Osteoblast (primary cell): Measurements from ENCODE around the gene SGO2. TPM values are rescaled to one million over a fixed set of nuclear protein-coding genes. Genes with fewer than 3 reads are reported as not detected.
A peak's percentile ranks its signal among the peaks of the same experiment; 100 is the strongest.

ENCODE experiments used
- DNase-seq: peaks from one replicate; pipeline ENCODE4 v3.0.0; 2011; ENCODE audit warnings: low spot score, mixed read lengths; ENCODE audit not compliant: insufficient read length; ENCODE audit errors: missing footprints
- H2AFZ ChIP-seq: 2 replicates; pipeline ENCODE4 v1.6.0; 2011; ENCODE audit warnings: mild to moderate bottlenecking, low read length
- H3K27ac ChIP-seq: 2 replicates; pipeline ENCODE4 v1.5.1; 2011; ENCODE audit warnings: mild to moderate bottlenecking, low read depth, low read length, moderate library complexity
- H3K27me3 ChIP-seq: 2 replicates; pipeline ENCODE4 v1.6.0; 2012; ENCODE audit warnings: mild to moderate bottlenecking, control low read depth, inconsistent platforms, low read length, moderate library complexity; ENCODE audit not compliant: insufficient read depth
- H3K36me3 ChIP-seq: 2 replicates; pipeline ENCODE4 v1.5.1; 2011; ENCODE audit warnings: mild to moderate bottlenecking, low read length, control low read depth, moderate library complexity; ENCODE audit not compliant: insufficient read depth
- H3K4me1 ChIP-seq: 2 replicates; pipeline ENCODE4 v1.5.1; 2011; ENCODE audit warnings: mild to moderate bottlenecking, low read length, control low read depth, moderate library complexity; ENCODE audit not compliant: insufficient read depth
- H3K4me2 ChIP-seq: 2 replicates; pipeline ENCODE4 v1.6.0; 2011; ENCODE audit warnings: mild to moderate bottlenecking, low read length; ENCODE audit not compliant: insufficient read depth
- H3K4me3 ChIP-seq: fragments of 200-600 bp; sonication (generic); 3 replicates; pipeline ENCODE4 v1.5.1; 2012; ENCODE audit warnings: mild to moderate bottlenecking, low read length, inconsistent platforms; ENCODE audit not compliant: insufficient read depth
- H3K79me2 ChIP-seq: 2 replicates; pipeline ENCODE4 v1.6.0; 2012; ENCODE audit warnings: mild to moderate bottlenecking, low read length, control low read depth, inconsistent platforms; ENCODE audit not compliant: insufficient read depth
- H3K9me3 ChIP-seq: 2 replicates; pipeline ENCODE4 v1.5.1; 2011; ENCODE audit warnings: low read depth, low read length, control low read depth
- H4K20me1 ChIP-seq: 2 replicates; pipeline ENCODE4 v1.6.0; 2012; ENCODE audit warnings: mild to moderate bottlenecking, low read length, control low read depth; ENCODE audit not compliant: insufficient read depth
- total RNA-seq: library from RNA; depleted of rRNA; stranded (reverse); fragments of >200 nt; gene quantifications from 2 replicates; pipeline ENCODE4 v1.2.3, GENCODE V29; 2012
- TF ChIP-seq, protein P1 (sequence below): IDR thresholded peaks from 2 replicates; pipeline ENCODE4 v1.5.1; 2011; ENCODE audit warnings: mild to moderate bottlenecking, low read depth, low read length, moderate library complexity; ENCODE audit errors: extremely low read depth

Gene SGO2
- total RNA-seq, 1 donor, result 4.0 TPM

DNA sequence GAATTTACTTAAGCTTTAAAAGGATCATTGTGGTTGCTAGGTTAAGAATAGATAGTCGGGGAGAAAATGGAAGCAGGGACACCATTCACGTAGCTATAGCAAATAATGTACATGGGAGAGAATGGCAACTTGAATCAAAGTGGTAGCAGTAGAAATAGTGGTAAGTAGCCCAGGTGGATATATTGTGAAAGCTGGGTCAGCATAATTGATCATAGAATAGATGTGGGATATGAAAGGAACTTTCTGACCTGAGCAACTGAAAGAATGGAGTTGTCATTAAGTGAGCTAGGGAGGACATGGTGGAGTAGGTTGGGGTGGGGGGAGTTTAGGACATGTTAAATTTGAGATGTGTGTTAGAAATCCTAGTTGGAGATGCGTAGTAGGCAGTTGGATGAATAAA lies 2.2 kb downstream of the SGO2 start:
- Histone ChIP-seq H3K9me3 (no peaks in the 10 kb centered on the region), H3K36me3 (no peaks in the 10 kb centered on the region), H3K27me3 (no peaks in the 10 kb centered on the region), H4K20me1 (no peaks in the 10 kb centered on the region), H3K4me3 (no peak overlapping the region), H2AFZ (no peak overlapping the region), H3K4me1 (peaks cover 12% of the 10 kb centered on the region), H3K4me2 (no peak overlapping the region), H3K79me2 (peaks cover 69% of the 10 kb centered on the region), H3K27ac (no peak overlapping the region)
- TF ChIP-seq, protein P1, sequence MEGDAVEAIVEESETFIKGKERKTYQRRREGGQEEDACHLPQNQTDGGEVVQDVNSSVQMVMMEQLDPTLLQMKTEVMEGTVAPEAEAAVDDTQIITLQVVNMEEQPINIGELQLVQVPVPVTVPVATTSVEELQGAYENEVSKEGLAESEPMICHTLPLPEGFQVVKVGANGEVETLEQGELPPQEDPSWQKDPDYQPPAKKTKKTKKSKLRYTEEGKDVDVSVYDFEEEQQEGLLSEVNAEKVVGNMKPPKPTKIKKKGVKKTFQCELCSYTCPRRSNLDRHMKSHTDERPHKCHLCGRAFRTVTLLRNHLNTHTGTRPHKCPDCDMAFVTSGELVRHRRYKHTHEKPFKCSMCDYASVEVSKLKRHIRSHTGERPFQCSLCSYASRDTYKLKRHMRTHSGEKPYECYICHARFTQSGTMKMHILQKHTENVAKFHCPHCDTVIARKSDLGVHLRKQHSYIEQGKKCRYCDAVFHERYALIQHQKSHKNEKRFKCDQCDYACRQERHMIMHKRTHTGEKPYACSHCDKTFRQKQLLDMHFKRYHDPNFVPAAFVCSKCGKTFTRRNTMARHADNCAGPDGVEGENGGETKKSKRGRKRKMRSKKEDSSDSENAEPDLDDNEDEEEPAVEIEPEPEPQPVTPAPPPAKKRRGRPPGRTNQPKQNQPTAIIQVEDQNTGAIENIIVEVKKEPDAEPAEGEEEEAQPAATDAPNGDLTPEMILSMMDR, result no peak
- no peak for DNase-seq

DNA sequence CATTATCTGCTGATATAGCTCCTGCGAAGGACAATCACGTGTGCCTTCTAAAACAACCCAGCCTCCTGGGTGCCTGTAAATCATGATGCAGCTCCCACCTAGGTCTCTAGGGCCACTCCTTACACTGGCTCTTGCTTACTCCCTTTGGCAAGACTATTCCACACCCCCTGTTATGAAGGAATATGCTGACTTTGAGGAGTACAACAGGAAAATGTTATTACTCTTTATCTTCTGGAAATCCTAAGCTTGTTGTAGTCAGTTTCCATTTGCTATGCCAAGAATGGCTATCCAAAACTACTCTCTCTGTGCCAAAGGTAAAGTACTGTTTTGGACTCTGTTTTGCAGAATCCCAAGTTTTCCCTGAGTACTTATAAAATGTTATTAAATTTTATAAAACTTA lies 7.7 kb downstream of the SGO2 start:
- no peak overlapping the region for H3K27ac ChIP-seq
- H3K27me3 ChIP-seq, result no peaks in the 10 kb centered on the region
- H3K4me2 ChIP-seq, result no peak overlapping the region
- H3K36me3 ChIP-seq, result peaks cover 9% of the 10 kb centered on the region
- no peaks in the 10 kb centered on the region for H4K20me1 ChIP-seq
- peaks cover 50% of the 10 kb centered on the region for H3K79me2 ChIP-seq
- H3K4me3 ChIP-seq, result no peak overlapping the region
- no peak for DNase-seq
- TF ChIP-seq, protein P1, result no peak
- no peaks in the 10 kb centered on the region for H3K9me3 ChIP-seq
- H2AFZ ChIP-seq, result no peak overlapping the region
- no peaks in the 10 kb centered on the region for H3K4me1 ChIP-seq

DNA sequence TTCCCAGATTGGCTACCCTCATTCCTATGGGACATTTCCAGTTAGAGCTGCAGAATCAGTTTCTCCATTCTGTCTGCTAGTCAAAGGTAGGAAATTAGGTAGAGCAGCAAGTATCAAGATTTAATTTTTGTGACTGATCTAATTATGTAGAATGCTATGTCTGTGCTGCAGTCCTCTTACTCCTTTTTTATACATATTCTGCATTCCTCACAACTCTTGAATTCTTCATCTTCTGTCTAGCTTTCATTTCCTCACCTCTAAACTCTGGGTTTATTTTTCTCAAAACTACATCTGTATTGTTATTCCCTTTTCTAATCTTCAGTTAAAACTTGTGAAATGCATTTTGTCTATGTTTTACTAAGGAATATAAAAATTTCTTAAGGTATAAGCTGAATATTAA lies 8.6 kb downstream of the SGO2 start:
- no peaks in the 10 kb centered on the region for H3K9me3 ChIP-seq
- H3K4me1 ChIP-seq, result no peaks in the 10 kb centered on the region
- peak overlapping the region; percentile 42 for H2AFZ ChIP-seq
- TF ChIP-seq, protein P1, result no peak
- no peak for DNase-seq
- peak overlapping the region; percentile 29 for H3K4me2 ChIP-seq
- peaks cover 42% of the 10 kb centered on the region for H3K79me2 ChIP-seq
- no peaks in the 10 kb centered on the region for H4K20me1 ChIP-seq
- no peaks in the 10 kb centered on the region for H3K27me3 ChIP-seq
- H3K27ac ChIP-seq, result no peak overlapping the region
- no peak overlapping the region for H3K4me3 ChIP-seq
- H3K36me3 ChIP-seq, result peaks cover 9% of the 10 kb centered on the region

DNA sequence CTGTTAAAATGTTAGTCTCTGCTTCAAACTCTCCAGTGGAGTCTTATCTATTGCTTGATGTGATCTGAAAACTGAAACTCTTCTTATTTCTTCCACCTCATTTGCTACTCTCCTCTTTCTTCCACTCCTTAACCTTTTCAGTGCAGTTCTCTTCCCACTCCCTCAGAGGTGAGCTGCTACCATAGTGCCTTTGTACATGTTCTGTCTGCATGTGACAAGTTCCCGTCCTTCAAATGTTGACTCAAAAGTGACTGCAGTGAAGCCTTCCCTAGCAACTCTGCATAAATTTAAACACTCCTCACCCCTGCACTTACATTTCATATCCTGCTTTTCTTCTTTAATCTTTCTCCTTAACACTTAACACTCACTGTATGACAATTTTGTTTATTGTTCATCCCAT lies 12.1 kb downstream of the SGO2 start:
- DNase-seq, result no peak
- no peak overlapping the region for H3K4me3 ChIP-seq
- no peak overlapping the region for H3K27ac ChIP-seq
- peaks cover 10% of the 10 kb centered on the region for H3K79me2 ChIP-seq
- TF ChIP-seq, protein P1, result no peak
- H2AFZ ChIP-seq, result peak overlapping the region; percentile 38
- H4K20me1 ChIP-seq, result no peaks in the 10 kb centered on the region
- no peaks in the 10 kb centered on the region for H3K4me1 ChIP-seq
- no peaks in the 10 kb centered on the region for H3K27me3 ChIP-seq
- H3K4me2 ChIP-seq, result no peak overlapping the region
- no peaks in the 10 kb centered on the region for H3K9me3 ChIP-seq
- peaks cover 14% of the 10 kb centered on the region for H3K36me3 ChIP-seq
